Skeletal muscle tissue (tissue), 4 donors: ENCODE results near the gene BRAT1. TPM values are rescaled to one million over a fixed set of nuclear protein-coding genes. Genes with fewer than 3 reads are reported as not detected.

ENCODE experiments used
- H3K27ac ChIP-seq: one replicate; pipeline ENCODE4 v1.7.0; 2013; ENCODE audit warnings: mild to moderate bottlenecking, low read depth, low read length, inconsistent platforms
- H3K27me3 ChIP-seq, 3 donors: one replicate each; pipeline ENCODE4 v1.7.0; 2013; ENCODE audit warnings: low read length in 3 of 3; ENCODE audit not compliant: control insufficient read depth in 3 of 3, insufficient read depth in 3 of 3
- H3K36me3 ChIP-seq, 3 donors: one replicate each; pipeline ENCODE4 v1.7.0; 2013; ENCODE audit warnings: low read length in 3 of 3; ENCODE audit not compliant: control insufficient read depth in 3 of 3, insufficient read depth in 3 of 3
- H3K4me1 ChIP-seq, 3 donors: one replicate each; pipeline ENCODE4 v1.7.0; 2013; ENCODE audit warnings: low read length in 3 of 3, mild to moderate bottlenecking in 3 of 3; ENCODE audit not compliant: control insufficient read depth in 3 of 3, insufficient read depth in 3 of 3
- H3K4me3 ChIP-seq, 3 donors: one replicate each; pipeline ENCODE4 v1.7.0; 2013; ENCODE audit warnings: low read length in 3 of 3
- H3K9ac ChIP-seq, 3 donors: one replicate each; pipeline ENCODE4 v1.7.0; 2013; ENCODE audit warnings: low read length in 3 of 3, mild to moderate bottlenecking in 3 of 3, moderate library complexity in 2 of 3, low read depth in 1 of 3
- H3K9me3 ChIP-seq, 3 donors: one replicate each; pipeline ENCODE4 v1.7.0; 2013; ENCODE audit warnings: low read length in 3 of 3; ENCODE audit not compliant: control insufficient read depth in 3 of 3
- total RNA-seq: library from RNA; depleted of rRNA; stranded (reverse); fragments of >200 nt; gene quantifications from one replicate; pipeline ENCODE4 v1.2.3, GENCODE V29; 2014
- donor health status: Osteomylitis.

The BRAT1 gene
- total RNA-seq, 1 donor from 2014 or later: 18.3 TPM

DNA sequence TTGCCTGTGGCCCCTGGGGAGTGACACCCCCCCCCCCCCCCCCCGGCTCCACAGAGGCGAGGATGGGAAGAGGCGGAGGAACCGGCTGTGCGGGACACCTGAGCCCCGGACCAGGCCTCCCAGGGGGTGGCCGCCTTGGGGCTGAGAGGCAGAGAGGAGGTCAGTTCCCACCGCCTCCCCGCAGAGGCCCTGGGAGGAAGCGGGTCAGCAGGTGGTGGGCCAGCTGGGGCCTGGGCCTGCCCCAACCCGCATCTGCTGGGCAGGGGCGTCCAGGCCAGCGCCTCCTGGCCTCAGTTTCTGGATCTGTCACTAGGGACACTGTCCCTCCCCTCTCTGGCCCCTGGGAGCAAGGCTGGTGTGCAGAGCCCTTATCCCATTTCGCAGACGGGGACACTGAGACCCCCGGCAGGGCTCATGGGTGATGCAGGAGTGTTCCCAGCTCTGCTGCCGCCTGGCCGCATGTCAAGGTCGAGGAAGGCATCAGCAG lies 50.4 kb downstream of the BRAT1 start:
- Histone ChIP-seq H3K27me3 (peaks cover 4 to 34% (median 10%) of the 10 kb centered on the region in 3 donors), H3K27ac (no peak overlapping the region)

DNA sequence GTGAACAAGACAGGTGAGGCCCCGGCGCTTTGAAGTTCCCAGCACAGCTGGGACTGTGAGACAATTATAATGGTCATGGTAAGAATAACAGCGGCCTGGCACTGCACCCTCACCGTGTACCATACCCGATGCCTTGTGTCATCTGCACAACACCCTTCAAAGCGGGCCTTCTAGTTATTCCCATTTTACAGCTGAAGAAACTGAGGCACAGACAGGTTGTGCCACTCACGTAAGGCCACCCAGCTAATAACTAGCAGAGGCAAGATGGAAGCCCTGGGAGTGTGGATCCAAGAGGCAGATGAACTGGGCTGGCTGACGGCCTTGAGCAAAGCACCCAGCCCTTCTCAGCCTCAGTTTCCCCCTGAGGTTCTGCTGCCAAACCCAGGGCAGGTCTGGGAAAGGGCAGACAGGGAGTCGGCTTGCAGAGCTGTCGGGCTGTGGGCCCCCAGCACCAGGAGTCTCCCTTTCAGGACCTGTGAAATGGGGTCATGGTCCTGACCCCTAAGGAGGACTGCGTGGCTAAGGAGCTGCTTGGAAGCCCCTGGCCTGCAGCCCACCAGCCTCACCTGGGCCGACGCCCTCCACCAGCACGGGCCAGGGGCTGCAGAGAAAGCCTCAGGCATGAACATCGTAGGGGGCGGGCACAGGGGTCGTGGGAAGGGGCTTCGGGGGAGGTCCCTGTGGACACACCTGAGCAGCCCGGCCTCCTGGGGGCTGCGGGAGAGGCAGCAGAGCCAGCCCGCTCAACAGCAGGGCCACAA lies 51.0 kb downstream of the BRAT1 start:
- Histone ChIP-seq H3K4me3 (no peak overlapping the region), H3K27me3 (peaks cover 5 to 31% (median 10%) of the 10 kb centered on the region in 3 donors), H3K36me3 (no peaks in the 10 kb centered on the region), H3K9me3 (no peaks in the 10 kb centered on the region), H3K9ac (no peak overlapping the region), H3K4me1 (peaks cover 20 to 24% (median 22%) of the 10 kb centered on the region in 3 donors), H3K27ac (no peak overlapping the region)

More for the DNA sequence above, 50.4 kb downstream of the BRAT1 start:
- no peaks in the 10 kb centered on the region for H3K36me3 ChIP-seq
- H3K4me3 ChIP-seq: no peak overlapping the region
- H3K9ac ChIP-seq: no peak overlapping the region
- peaks cover 26 to 30% (median 29%) of the 10 kb centered on the region in 3 donors for H3K4me1 ChIP-seq
- no peaks in the 10 kb centered on the region for H3K9me3 ChIP-seq

DNA sequence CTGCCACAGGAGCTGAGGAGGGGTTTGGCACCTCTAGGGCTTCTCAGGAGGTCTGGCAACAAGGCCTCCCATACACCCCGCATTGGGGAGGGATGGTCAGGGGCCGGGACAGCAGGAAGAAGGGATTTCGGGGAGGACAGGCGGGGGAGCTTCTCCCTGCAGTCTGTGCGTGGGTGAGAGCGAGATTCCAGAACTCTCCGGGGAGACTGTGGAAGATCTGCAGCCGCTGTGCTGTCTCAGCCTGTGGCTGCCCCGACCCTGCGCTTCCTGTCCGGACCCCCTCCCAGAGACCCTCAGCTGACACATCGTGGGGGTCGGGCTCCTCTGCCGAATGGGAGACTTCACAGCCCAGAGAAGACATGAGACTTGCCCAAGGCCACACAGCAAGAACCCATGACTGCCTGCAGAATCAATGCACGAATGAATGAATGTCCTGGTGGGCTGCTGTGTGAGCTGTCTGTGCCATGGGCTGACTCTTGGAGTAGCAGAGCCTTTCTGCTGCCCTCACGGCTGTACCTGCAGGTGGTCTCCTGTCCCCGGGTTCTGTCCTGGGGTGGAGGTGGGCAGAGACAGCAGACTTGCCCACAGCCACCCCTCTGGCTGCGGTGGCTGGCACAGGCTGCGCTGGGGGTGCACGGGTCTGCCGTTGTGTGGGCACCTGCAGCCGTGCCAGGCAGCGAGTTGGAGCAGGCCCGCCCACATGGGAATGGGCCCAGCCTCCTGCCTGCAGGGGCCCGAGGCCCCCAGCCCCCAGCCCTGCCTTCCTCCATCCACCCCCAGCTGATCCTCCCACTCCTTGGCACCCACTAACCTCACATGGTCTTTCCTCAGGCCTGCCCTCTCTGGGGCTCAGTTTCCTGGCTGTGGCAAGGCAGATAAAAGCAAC lies 52.0 kb downstream of the BRAT1 start:
- Histone ChIP-seq H3K27me3 (peaks cover 9 to 38% (median 14%) of the 10 kb centered on the region in 3 donors), H3K36me3 (no peaks in the 10 kb centered on the region), H3K4me1 (peaks cover 10 to 14% (median 12%) of the 10 kb centered on the region in 3 donors), H3K4me3 (no peak overlapping the region), H3K27ac (no peak overlapping the region), H3K9me3 (no peaks in the 10 kb centered on the region), H3K9ac (no peak overlapping the region)

DNA sequence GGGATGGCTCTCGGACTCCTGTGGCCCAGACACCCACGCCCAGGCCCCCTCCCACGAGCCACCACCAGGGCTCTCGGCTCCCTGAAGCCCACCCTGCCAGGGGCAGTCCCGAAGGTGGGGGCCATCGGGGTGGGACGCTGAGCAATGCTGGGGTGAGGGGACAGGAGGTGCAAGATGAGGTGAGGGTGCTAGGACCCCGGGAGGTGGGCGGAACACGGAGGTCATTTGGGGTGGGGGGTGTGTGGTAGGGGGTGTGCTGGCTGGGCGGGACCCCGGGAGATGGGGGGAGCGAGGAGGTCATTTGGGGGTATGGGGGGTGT lies 52.7 kb downstream of the BRAT1 start:
- no peak overlapping the region for H3K4me3 ChIP-seq
- peaks cover 3 to 8% (median 5%) of the 10 kb centered on the region in 3 donors for H3K4me1 ChIP-seq
- H3K36me3 ChIP-seq: no peaks in the 10 kb centered on the region
- no peak overlapping the region for H3K9ac ChIP-seq
- peaks cover 14 to 38% (median 19%) of the 10 kb centered on the region in 3 donors for H3K27me3 ChIP-seq
- H3K9me3 ChIP-seq: no peaks in the 10 kb centered on the region
- no peak overlapping the region for H3K27ac ChIP-seq

DNA sequence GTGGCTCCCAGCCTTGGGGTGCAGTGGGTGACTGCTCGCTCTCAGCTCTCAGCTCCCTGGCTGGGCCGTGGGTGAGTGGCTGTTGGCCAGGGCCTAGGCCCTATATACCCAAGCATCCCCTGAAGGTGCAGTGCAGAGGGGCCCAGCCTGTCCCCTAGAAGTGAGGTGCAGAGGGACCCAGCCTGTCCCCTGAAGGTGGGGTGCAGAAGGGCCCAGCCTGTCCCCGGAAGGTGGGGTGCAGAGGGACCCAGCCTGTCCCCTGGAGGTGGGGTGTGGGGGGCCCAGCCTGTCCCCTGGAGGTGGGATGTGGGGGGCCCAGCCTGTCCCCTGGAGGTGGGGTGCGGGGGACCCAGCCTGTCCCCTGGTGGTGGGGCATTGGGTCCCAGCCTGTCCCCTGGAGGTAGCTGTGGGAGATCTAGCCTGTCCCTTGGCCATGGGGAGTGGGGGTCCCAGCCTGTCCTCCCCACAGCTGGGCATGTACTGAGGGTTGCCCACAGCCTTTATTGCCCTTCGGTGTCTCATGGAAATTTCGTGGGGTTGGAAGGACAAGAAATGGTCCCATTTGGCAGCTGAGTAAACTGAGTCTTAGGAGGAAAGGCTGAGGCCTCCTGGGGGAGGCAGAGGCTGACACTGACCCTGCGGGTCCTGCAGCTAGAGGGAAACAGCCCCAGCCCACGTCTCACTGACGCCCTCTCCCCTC lies 53.2 kb downstream of the BRAT1 start:
- H3K36me3 ChIP-seq: no peaks in the 10 kb centered on the region
- H3K4me3 ChIP-seq: no peak overlapping the region
- peaks cover 19 to 42% (median 21%) of the 10 kb centered on the region in 3 donors for H3K27me3 ChIP-seq
- no peak overlapping the region for H3K9ac ChIP-seq
- H3K27ac ChIP-seq: no peak overlapping the region
- H3K4me1 ChIP-seq: peaks cover 3 to 7% (median 7%) of the 10 kb centered on the region in 3 donors
- H3K9me3 ChIP-seq: no peaks in the 10 kb centered on the region

DNA sequence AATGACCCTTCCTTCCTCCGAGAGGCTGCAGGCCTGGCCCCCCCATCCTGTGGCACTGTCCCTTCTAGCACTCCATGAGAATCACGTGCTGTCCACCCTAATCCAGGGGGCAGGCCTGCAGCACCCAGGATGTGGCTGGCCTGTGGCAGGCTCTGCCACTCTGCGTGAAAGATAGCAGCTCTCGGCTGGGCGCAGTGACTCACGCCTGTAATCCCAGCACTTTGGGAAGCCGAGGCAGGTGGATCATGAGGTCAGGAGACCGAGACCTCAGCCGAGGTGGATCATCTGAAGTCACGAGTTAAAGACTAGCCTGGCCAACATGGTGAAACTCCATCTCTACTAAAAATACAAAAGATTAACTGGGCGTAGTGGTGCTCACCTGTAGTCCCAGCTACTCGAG lies 54.6 kb downstream of the BRAT1 start:
- no peak overlapping the region for H3K9ac ChIP-seq
- H3K36me3 ChIP-seq: no peaks in the 10 kb centered on the region
- H3K9me3 ChIP-seq: no peaks in the 10 kb centered on the region
- no peak overlapping the region for H3K4me3 ChIP-seq
- no peak overlapping the region for H3K27ac ChIP-seq
- peaks cover 3 to 7% (median 7%) of the 10 kb centered on the region in 3 donors for H3K4me1 ChIP-seq
- H3K27me3 ChIP-seq: peaks cover 26 to 49% (median 28%) of the 10 kb centered on the region in 3 donors

DNA sequence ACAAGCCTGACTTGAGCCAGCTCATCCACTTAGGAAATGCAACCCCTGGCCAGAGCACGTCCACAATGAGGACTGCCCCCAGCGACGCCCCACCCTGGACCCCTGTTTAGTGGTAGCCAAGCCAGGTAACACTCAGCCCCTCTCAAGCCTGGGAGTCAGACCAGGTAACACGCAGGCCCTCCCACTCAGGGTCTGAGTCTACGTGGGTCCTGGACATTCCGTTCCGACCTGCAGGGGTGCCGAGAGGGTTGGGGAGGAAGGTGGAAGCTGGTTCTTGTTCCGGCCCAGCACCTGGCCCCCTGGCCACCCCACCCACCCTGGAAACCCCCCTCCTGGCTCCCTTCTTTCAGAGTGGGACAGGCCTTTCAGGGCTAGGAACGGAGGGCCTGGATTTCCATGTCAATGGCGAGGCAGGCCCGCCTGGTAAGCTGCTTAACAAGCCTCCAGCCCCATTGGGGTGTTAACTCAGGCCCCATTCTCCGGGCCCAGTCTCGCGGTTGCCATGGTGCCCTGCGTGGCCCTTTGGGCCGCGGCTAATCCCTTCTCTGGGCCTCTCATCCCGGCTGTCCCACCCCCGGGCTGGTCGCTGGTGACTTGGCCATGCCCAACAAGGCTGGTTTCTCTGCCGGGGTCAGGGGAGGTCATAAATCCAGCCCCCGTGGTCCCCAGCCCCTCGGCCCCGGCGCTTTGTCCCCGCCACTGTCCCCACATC lies 55.4 kb downstream of the BRAT1 start:
- H3K4me1 ChIP-seq: peaks cover 3 to 7% (median 7%) of the 10 kb centered on the region in 3 donors

DNA sequence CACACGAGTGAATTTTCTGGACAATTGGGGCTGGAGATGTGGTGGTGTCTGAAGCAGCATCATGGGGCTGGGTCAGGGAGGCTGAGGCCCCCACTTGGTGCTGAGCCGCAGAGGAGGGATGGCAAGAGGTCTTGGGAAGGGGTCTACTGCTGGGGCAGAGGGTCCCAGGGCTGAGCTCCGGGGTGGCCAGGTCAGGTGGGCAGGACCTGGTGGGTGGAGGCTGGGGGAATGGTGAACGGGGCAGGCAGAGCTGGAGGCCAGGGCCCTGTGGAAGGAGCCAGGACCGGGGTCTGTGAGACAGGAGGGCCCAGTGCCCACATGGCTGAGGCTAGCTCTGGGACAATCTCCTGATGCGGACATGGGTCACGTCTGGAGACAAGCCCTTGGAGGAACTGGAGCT lies 56.1 kb downstream of the BRAT1 start:
- Histone ChIP-seq H3K9ac (no peak overlapping the region), H3K4me3 (no peak overlapping the region), H3K4me1 (peaks cover 5 to 12% (median 7%) of the 10 kb centered on the region in 3 donors), H3K27me3 (peaks cover 28 to 54% (median 31%) of the 10 kb centered on the region in 3 donors), H3K36me3 (no peaks in the 10 kb centered on the region), H3K9me3 (no peaks in the 10 kb centered on the region), H3K27ac (no peak overlapping the region)

More for the DNA sequence above, 55.4 kb downstream of the BRAT1 start:
- no peak overlapping the region for H3K4me3 ChIP-seq
- H3K9me3 ChIP-seq: no peaks in the 10 kb centered on the region
- no peak overlapping the region for H3K27ac ChIP-seq
- no peak overlapping the region for H3K9ac ChIP-seq
- H3K36me3 ChIP-seq: no peaks in the 10 kb centered on the region
- peaks cover 26 to 49% (median 28%) of the 10 kb centered on the region in 3 donors for H3K27me3 ChIP-seq

DNA sequence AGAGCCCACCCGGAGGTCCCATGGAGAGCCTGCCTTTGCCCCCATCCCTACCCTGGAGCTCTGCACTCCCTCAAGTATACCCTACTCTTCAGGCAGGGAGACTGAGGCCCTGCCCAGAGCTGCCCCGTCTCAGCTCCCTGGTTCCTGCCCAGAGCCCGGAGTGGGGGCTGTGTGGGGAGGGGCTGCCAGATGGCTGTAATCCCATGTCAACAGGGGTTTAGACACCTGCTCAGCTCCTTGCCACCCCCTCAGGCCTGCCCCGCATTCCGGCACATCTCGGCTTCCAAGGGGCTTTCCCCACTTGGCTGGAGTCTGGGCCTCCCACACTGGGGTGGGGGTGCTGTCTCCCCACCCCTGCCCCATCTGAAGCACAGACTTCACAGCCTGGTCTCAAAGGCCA lies 56.6 kb downstream of the BRAT1 start:
- Histone ChIP-seq H3K4me1 (peaks cover 5 to 16% (median 7%) of the 10 kb centered on the region in 3 donors), H3K27me3 (peaks cover 28 to 52% (median 31%) of the 10 kb centered on the region in 3 donors), H3K36me3 (no peaks in the 10 kb centered on the region), H3K9me3 (no peaks in the 10 kb centered on the region), H3K27ac (no peak overlapping the region), H3K4me3 (no peak overlapping the region), H3K9ac (no peak overlapping the region)
